K562 (cell line): ENCODE results near the gene AAK1. TPM values are rescaled to one million over a fixed set of nuclear protein-coding genes. Genes with fewer than 3 reads are reported as not detected.
"Not testable (repeated sequence)": the region's sequence is repeated elsewhere in the genome, so short reads cannot be mapped to it uniquely, and the experiment has no call there.

ENCODE experiments used
- ATAC-seq: fragments of 200-7000 bp; cut with Tn5 transposase; 3 replicates; pipeline ENCODE4 v1.9.1; 2020; ENCODE audit warnings: moderate library complexity
- BruUV-seq: library from RNA; stranded (reverse); fragments of 400-500 nt; replicated peaks from 2 replicates; lab custom pipeline; 2021; lab: Mats Ljungman, UMichigan
- CTCF ChIA-PET: fragments of 300-600 bp; formaldehyde crosslinking; extraction: SDS; loops from one replicate; lab custom pipeline; 2021; ENCODE audit warnings: low intra/inter-chr PET ratio; lab: Yijun Ruan, JAX
- POLR2A ChIA-PET: fragments of 300-600, 350-650 bp; sonication (Branson Sonifier 250); formaldehyde crosslinking; extraction: SDS; loops from one replicate; lab custom pipeline; 2021; ENCODE audit warnings: antibody characterized with exemption, inconsistent platforms; lab: Yijun Ruan, JAX
- DNase-seq, 4 experiments: peaks; one replicate each; pipeline versions ENCODE4 v3.0.0 to v3.0.0-alpha.2; 2011 to 2018; ENCODE audit warnings: low spot score in 3 of 4, mixed read lengths in 3 of 4; ENCODE audit errors: extremely low read depth in 1 of 4
- FAIRE-seq: peaks from 2 replicates; lab custom pipeline; 2011; peaks lifted over from hg19 to GRCh38; lab: Jason Lieb, UNC
- H2AFZ ChIP-seq: 2 replicates; pipeline ENCODE4 v1.6.0; 2011; ENCODE audit warnings: low read depth, low read length, control low read depth, inconsistent platforms
- H3K27ac ChIP-seq: fragments of 200-600 bp; 3 replicates; pipeline ENCODE4 v1.8.0; 2011; ENCODE audit warnings: low read depth, mild to moderate bottlenecking, control low read depth, inconsistent platforms, low read length, moderate library complexity, mixed read lengths; ENCODE audit errors: extremely low read depth
- H3K27me3 ChIP-seq, 2 experiments: fragments of 300-600 bp in 1 of 2; 2 replicates in 1 of 2; 3 replicates in 1 of 2; pipeline versions ENCODE4 v1.6.0 to v1.8.0; 2011; ENCODE audit warnings: inconsistent platforms in 2 of 2, low read length in 2 of 2, mild to moderate bottlenecking in 1 of 2, mixed read lengths in 1 of 2, moderate library complexity in 1 of 2; ENCODE audit not compliant: control insufficient read depth in 2 of 2, insufficient read depth in 2 of 2
- H3K36me3 ChIP-seq: fragments of 300-600 bp; 3 replicates; pipeline ENCODE4 v1.8.0; 2011; ENCODE audit warnings: mild to moderate bottlenecking, low read length, inconsistent platforms; ENCODE audit not compliant: control insufficient read depth, insufficient read depth
- H3K4me1 ChIP-seq, 2 experiments: fragments of 200-600 bp in 1 of 2; replicated peaks in 1 of 2; 2 replicates in 1 of 2; 3 replicates in 1 of 2; pipeline versions ENCODE4 v1.5.1 to v1.8.0; 2011; ENCODE audit warnings: inconsistent platforms in 2 of 2, low read length in 2 of 2, mild to moderate bottlenecking in 1 of 2, mixed read lengths in 1 of 2, moderate library complexity in 1 of 2; ENCODE audit not compliant: control insufficient read depth in 2 of 2, insufficient read depth in 2 of 2
- H3K4me2 ChIP-seq: 2 replicates; pipeline ENCODE4 v1.6.1; 2011; ENCODE audit warnings: low read length, control low read depth, inconsistent platforms, mixed read lengths; ENCODE audit not compliant: insufficient read depth
- H3K4me3 ChIP-seq: fragments of 200-600 bp; sonication (generic), shearing (Covaris generic); 2 replicates; pipeline ENCODE4 v1.5.1; 2016; ENCODE audit warnings: control low read depth, inconsistent platforms
- H3K79me2 ChIP-seq: fragments of 200-600 bp; 3 replicates; pipeline ENCODE4 v1.8.0; 2011; ENCODE audit warnings: low read length, inconsistent platforms; ENCODE audit not compliant: control insufficient read depth, insufficient read depth
- H3K9ac ChIP-seq, 2 experiments: 2 replicates each; pipeline versions ENCODE4 v1.6.0 to v1.6.1; 2011; ENCODE audit warnings: low read depth in 2 of 2, low read length in 2 of 2, control low read depth in 1 of 2, inconsistent platforms in 1 of 2, mild to moderate bottlenecking in 1 of 2, mixed read lengths in 1 of 2; ENCODE audit not compliant: insufficient read depth in 1 of 2
- H3K9me1 ChIP-seq: one replicate; pipeline ENCODE4 v1.6.0; 2011; ENCODE audit warnings: inconsistent platforms, mild to moderate bottlenecking, low read length, moderate library complexity; ENCODE audit not compliant: control insufficient read depth, insufficient read depth
- H3K9me3 ChIP-seq: replicated peaks from 2 replicates; pipeline ENCODE4 v1.5.1; 2011; ENCODE audit warnings: low read depth, low read length, inconsistent platforms; ENCODE audit not compliant: control insufficient read depth, insufficient read depth
- H4K20me1 ChIP-seq: replicated peaks from 2 replicates; pipeline ENCODE4 v1.6.1; 2011; ENCODE audit warnings: low read length, inconsistent platforms, mixed read lengths; ENCODE audit not compliant: control insufficient read depth, insufficient read depth
- HEY1 ChIP-seq: fragments of 250-450 bp; sonication (Bioruptor Pico); IDR thresholded peaks from 2 replicates; pipeline ENCODE4 v1.5.0; 2020; ENCODE audit warnings: mild to moderate bottlenecking, moderate library complexity, borderline replicate concordance
- PKNOX1 ChIP-seq: fragments of 450-650 bp; IDR thresholded peaks from 2 replicates; pipeline ENCODE4 v1.6.1; 2016
- U2AF1 ChIP-seq: fragments of 200-400 bp; formaldehyde crosslinking; optimal IDR thresholded peaks from 2 replicates; pipeline ENCODE3; 2017; ENCODE audit warnings: mild to moderate bottlenecking, low read depth, low read length, moderate library complexity
- ZNF507 ChIP-seq: conservative IDR thresholded peaks from 2 replicates; pipeline ENCODE4 v1.6.1; 2017; ENCODE audit warnings: missing genetic modification characterization, missing compliant biosample characterization
- ZNF707 ChIP-seq: fragments of 250-450 bp; sonication (Bioruptor Pico); conservative IDR thresholded peaks from 2 replicates; pipeline ENCODE4 v1.8.0; 2022; ENCODE audit warnings: inconsistent platforms, mild to moderate bottlenecking, moderate library complexity
- WGBS: fragments of 100-300 bp; shearing (Covaris generic); methylation state at CpG from one replicate; pipeline ENCODE4 v1.1.6; 2016; ENCODE audit warnings: low coverage, mixed read lengths; ENCODE audit not compliant: insufficient coverage; ENCODE audit errors: missing lambda C conversion rate; 5-methylcytosine and 5-hydroxymethylcytosine counted together
- in situ Hi-C: fragments of 300-500 bp; cut with MboI; formaldehyde crosslinking; loops from 4 replicates; pipeline ENCODE4 v1.15.0; 2018; ENCODE audit warnings: inconsistent platforms, mixed read lengths
- intact Hi-C: fragments of 100-400 bp; cut with micrococcal nuclease; formaldehyde crosslinking; loops from 2 replicates; pipeline ENCODE4 v1.14.2; 2022
- polyA plus RNA-seq, 8 experiments: library from polyadenylated mRNA; depleted of rRNA in 4 of 8; stranded (reverse) in 5 of 8; unstranded in 3 of 8; fragments of >200 nt; fragmentation: Nextera tagmentation in 2 of 8; fragmentation: Illumina TruSeq in 1 of 8; extraction: Ambion mirVana in 2 of 8; extraction: Trizol in 1 of 8; gene quantifications; 2 replicates each; pipeline versions ENCODE4 v1.2.1 to v1.2.3, GENCODE V29; 2011 to 2014; ENCODE audit warnings: inconsistent platforms in 1 of 8, missing spikeins in 1 of 8
- total RNA-seq, 7 experiments: library from RNA; depleted of rRNA in 6 of 7; stranded (reverse); fragments of >200 nt in 6 of 7; fragmentation: Illumina TruSeq in 2 of 7; extraction: Trizol in 2 of 7; gene quantifications; 2 replicates each; pipeline versions ENCODE4 v1.2.1 to v1.2.3, GENCODE V29; 2011 to 2021; ENCODE audit warnings: low replicate concordance in 1 of 7

Gene AAK1
- total and polyA plus RNA-seq, 9 of the 15 experiments (the other 6 are each of a cell fraction or from before 2014, with no cell fraction given) = 0.89 to 17.1 (median 6.0) TPM

GRCh38 chr2:69553991-69554390 is 89.5 kb downstream of the AAK1 start (continued):
- TF ChIP-seq PKNOX1 = no peak
- no peak for TF ChIP-seq U2AF1
- no peak for TF ChIP-seq HEY1
- no peak for TF ChIP-seq ZNF707 (CRISPR knock-in tag)
- no peak for TF ChIP-seq ZNF507 (tag)

- DNase-seq, H3K36me3 ChIP-seq, H3K9me3 ChIP-seq, H3K9ac ChIP-seq, H3K27me3 ChIP-seq, H3K9me1 ChIP-seq, in situ Hi-C loops, BruUV-seq, H3K4me3 ChIP-seq, H3K4me1 ChIP-seq, H3K4me2 ChIP-seq, CTCF ChIA-PET, ATAC-seq, H3K27ac ChIP-seq, FAIRE-seq, H3K79me2 ChIP-seq, H2AFZ ChIP-seq, H4K20me1 ChIP-seq: not testable (repeated sequence)
- 88% methylated on average over 12 of the region's 12 CpGs for WGBS
- POLR2A ChIA-PET = interaction anchor here (1.3 kb wide), 1 partner anchor 15 kb away, joined by 3 read pairs; no protein-coding TSS in a partner anchor
- intact Hi-C loops = loop anchor here (10.0 kb wide), 1 partner anchor 176 kb away; no protein-coding TSS in a partner anchor
These were observed 93.0 kb downstream of the AAK1 start for GRCh38 chr2:69550511-69550910.
